HG02588 (cell line): ENCODE results near the gene FBXW12.
A peak's percentile ranks its signal among the peaks of the same experiment; 100 is the strongest.

ENCODE experiments used
- ATAC-seq: cut with Tn5 transposase; IDR thresholded peaks from one replicate; pipeline ENCODE4 v1.9.1; 2021; ENCODE audit warnings: mild to moderate bottlenecking, moderate library complexity; ENCODE audit not compliant: unreplicated experiment

FBXW12 gene

GRCh38 chr3:48434591-48435222, 62.7 kb downstream of the FBXW12 start:
- ATAC-seq = no peak

GRCh38 chr3:48435223-48435595, 63.2 kb downstream of the FBXW12 start:
- no peak for ATAC-seq

GRCh38 chr3:48435774-48436476, 63.9 kb downstream of the FBXW12 start:
- ATAC-seq = no peak

DNA sequence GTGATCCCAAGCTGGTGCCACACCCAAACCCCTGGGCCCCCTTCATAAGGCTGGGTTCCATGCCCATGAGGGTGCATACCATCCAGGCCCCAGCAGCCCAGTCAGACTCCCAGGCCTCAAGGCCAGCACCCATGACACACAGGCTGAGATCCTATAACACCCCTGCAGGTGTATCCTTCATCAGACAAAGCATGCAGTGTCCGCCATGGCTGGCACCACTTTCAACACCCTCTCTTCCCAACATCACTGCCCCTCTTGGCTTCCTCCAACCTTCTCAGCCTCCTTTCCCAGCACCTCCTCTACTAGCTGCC, 64.4 kb downstream of the FBXW12 start:
- no peak for ATAC-seq

GRCh38 chr3:48436855-48437254, 64.8 kb downstream of the FBXW12 start:
- ATAC-seq = no peak

- ATAC-seq = no peak
Observed at GRCh38 chr3:48437812-48438211, 65.8 kb downstream of the FBXW12 start.

DNA sequence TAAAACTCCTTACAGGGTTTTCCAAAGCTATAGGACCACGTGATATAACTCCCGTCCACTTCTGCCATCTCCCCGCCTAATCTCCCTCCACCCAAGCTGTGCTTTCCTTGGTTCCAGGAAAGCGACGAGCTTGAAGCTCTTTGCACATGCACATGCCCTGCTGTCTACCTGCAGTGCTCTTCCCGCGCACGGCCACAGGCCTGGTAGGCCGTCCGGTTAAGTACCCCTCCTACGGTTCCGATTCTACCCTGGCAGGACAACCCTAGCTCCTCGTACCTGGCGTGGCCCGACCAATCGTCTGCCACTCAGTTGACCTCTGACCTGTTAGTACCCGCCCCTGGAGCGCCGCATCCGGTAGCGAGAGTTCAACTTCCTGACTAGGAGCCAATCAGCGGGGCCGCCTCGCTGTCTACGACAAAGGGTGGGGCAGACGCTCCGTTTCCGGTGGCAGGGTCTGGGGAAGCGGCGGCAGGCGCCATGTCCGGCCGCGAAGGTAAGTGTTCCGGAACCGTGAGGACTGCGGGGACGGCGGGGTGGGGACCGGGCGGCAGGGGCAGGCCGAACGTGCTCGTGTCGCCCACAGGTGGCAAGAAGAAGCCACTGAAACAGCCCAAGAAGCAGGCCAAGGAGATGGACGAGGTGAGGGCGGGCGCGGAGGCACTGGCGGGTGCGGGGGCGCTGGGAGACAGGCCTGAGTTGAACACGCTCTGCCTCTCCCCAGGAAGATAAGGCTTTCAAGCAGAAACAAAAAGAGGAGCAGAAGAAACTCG, 68.0 kb downstream of the FBXW12 start, which contains the start of the genes CCDC51 and TMA7:
TSS of gene CCDC51 (minus strand) at position 300 of the 770 bp plus-strand sequence. CDS start 4,991 bp downstream, outside the sequence.
TSS of gene TMA7 (plus strand) at position 438 of the 770 bp plus-strand sequence. CDS start at position 478, 40 bp downstream.
- peak; percentile 94 for ATAC-seq

DNA sequence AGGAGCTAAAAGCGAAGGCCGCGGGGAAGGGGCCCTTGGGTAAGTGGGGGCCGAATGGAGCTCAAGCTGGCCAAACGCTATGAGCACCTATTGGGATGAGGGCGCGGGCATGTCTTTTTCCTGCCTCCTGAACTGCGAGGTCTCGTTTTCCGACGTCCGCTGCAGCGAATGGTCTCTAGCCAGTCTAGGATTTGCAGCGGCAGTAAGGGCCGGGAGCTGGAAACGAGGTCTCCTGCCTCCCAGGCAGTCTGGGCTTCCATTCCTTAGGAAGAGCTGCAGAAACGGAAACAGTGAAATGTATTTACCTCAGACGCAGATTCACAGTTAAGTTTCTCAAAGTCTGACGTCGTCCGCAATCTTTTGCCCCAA, 68.6 kb downstream of the FBXW12 start:
- ATAC-seq = no peak

GRCh38 chr3:48441940-48442339, 69.9 kb downstream of the FBXW12 start:
- no peak for ATAC-seq
